GM12878 (cell line): ENCODE data around the gene KLB.

Source experiments
- CREM ChIP-seq: IDR thresholded peaks from 2 replicates; pipeline ENCODE4 v1.6.1; 2014; ENCODE audit warnings: antibody characterized with exemption, low read depth
- CTCF ChIP-seq, 3 experiments: IDR thresholded peaks in 2 of 3; conservative IDR thresholded peaks in 1 of 3; 2 replicates each; pipeline ENCODE4 v1.5.1; 2011; ENCODE audit warnings: low read depth in 3 of 3, low read length in 3 of 3, mild to moderate bottlenecking in 3 of 3, control low read depth in 2 of 3, moderate library complexity in 2 of 3, inconsistent platforms in 1 of 3, mixed read lengths in 1 of 3; ENCODE audit not compliant: control insufficient read depth in 2 of 3, insufficient read depth in 1 of 3; ENCODE audit errors: extremely low read depth in 1 of 3
- HDAC2 ChIP-seq: fragments of 200-600 bp; sonication (generic); IDR thresholded peaks from 2 replicates; pipeline ENCODE4 v1.6.1; 2017
- HDGF ChIP-seq: fragments of 450-650 bp; IDR thresholded peaks from 2 replicates; pipeline ENCODE4 v1.6.1; 2016; ENCODE audit warnings: antibody characterized with exemption
- POLR2A ChIP-seq: IDR thresholded peaks from 2 replicates; pipeline ENCODE4 v1.6.1; 2011; ENCODE audit warnings: low read depth, mild to moderate bottlenecking, low read length
- POLR2AphosphoS2 ChIP-seq: IDR thresholded peaks from 2 replicates; pipeline ENCODE4 v1.6.1; 2011; ENCODE audit warnings: low read depth, mild to moderate bottlenecking, low read length, improper control_type of control experiment, moderate library complexity
- POLR2AphosphoS5 ChIP-seq: IDR thresholded peaks from 2 replicates; pipeline ENCODE4 v1.6.1; 2011; ENCODE audit warnings: mild to moderate bottlenecking, low read length, inconsistent platforms
- SMAD1 ChIP-seq: fragments of 450-650 bp; IDR thresholded peaks from 2 replicates; pipeline ENCODE4 v1.6.1; 2018; ENCODE audit warnings: mild to moderate bottlenecking, low read depth; ENCODE audit not compliant: partially characterized antibody

- no peak for TF ChIP-seq CREM
- no peak for TF ChIP-seq CTCF (IDR thresholded peaks at IDR 0.05 in 2 of 3, conservative IDR thresholded peaks at IDR 0.05 in 1 of 3; ENCODE audit: control insufficient read depth in 2 of 3, extremely low read depth in 1 of 3, insufficient read depth in 1 of 3, low read depth in 3 of 3, low read length in 3 of 3)
- TF ChIP-seq HDGF, result no peak
- TF ChIP-seq SMAD1, result no peak
- TF ChIP-seq POLR2A, result no peak
- no peak for TF ChIP-seq POLR2AphosphoS5
- no peak for TF ChIP-seq POLR2AphosphoS2
- TF ChIP-seq HDAC2, result no peak
Measured at GRCh38 chr4:39497909-39498726, 91.4 kb downstream of the KLB start.
